Measurements from ENCODE around the gene EFNB2.

DNA sequence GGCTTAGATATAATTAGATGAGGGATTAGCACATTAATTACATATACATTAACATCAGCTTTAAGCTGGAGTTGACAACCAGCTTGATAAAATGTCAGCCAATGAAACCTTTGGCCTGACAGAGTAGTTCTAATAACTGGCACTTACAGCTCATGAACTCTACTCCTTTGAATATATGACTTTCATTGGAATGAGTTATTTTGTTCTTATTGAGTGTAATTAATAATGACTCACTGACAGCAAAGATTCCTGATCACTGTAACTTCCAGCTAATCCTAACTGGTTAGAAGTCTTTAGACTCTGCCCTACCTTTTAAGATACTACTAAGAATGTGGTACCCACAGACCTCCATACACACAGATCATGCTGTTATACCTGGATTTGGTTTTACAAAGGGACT, 41.0 kb downstream of the EFNB2 start:
- TF ChIP-seq ZNF687 (CRISPR knock-in tag; IDR thresholded peaks at IDR 0.05): no peak
- TF ChIP-seq ZNF10 (CRISPR knock-in tag; IDR thresholded peaks at IDR 0.05; ENCODE audit: borderline replicate concordance, low read depth): no peak
- no peak for TF ChIP-seq DPF2 (CRISPR knock-in tag; IDR thresholded peaks at IDR 0.05; ENCODE audit: borderline replicate concordance, low read depth)
- no peak for TF ChIP-seq MAFG (CRISPR knock-in tag; IDR thresholded peaks at IDR 0.05)
- TF ChIP-seq ZNF549 (CRISPR knock-in tag; IDR thresholded peaks at IDR 0.05): no peak
- TF ChIP-seq, protein P1, sequence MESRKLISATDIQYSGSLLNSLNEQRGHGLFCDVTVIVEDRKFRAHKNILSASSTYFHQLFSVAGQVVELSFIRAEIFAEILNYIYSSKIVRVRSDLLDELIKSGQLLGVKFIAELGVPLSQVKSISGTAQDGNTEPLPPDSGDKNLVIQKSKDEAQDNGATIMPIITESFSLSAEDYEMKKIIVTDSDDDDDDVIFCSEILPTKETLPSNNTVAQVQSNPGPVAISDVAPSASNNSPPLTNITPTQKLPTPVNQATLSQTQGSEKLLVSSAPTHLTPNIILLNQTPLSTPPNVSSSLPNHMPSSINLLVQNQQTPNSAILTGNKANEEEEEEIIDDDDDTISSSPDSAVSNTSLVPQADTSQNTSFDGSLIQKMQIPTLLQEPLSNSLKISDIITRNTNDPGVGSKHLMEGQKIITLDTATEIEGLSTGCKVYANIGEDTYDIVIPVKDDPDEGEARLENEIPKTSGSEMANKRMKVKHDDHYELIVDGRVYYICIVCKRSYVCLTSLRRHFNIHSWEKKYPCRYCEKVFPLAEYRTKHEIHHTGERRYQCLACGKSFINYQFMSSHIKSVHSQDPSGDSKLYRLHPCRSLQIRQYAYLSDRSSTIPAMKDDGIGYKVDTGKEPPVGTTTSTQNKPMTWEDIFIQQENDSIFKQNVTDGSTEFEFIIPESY (CRISPR knock-in tag; IDR thresholded peaks at IDR 0.05): no peak
- no peak for TF ChIP-seq SP140L (CRISPR knock-in tag; IDR thresholded peaks at IDR 0.05; ENCODE audit: borderline replicate concordance)
- TF ChIP-seq HMG20A (CRISPR knock-in tag; IDR thresholded peaks at IDR 0.05; ENCODE audit: borderline replicate concordance): no peak
- no peak for TF ChIP-seq ZNF784 (CRISPR knock-in tag; IDR thresholded peaks at IDR 0.05; ENCODE audit: borderline replicate concordance)
- TF ChIP-seq RELA (CRISPR knock-in tag; IDR thresholded peaks at IDR 0.05): no peak
- TF ChIP-seq ZFP36 (IDR thresholded peaks at IDR 0.05; ENCODE audit: borderline replicate concordance, low read depth, low read length, partially characterized antibody): no peak
- no peak for TF ChIP-seq ZNF331 (CRISPR knock-in tag; IDR thresholded peaks at IDR 0.05)
- no peak for TF ChIP-seq LRRFIP1 (CRISPR knock-in tag; conservative IDR thresholded peaks at IDR 0.05)
